ENCODE measurements around the gene MEIS2.

GRCh38 chr15:37138591-37139215, 38.4 kb upstream of the MEIS2 start:
- TF ChIP-seq CTCF (IDR thresholded peaks at IDR 0.05; ENCODE audit: insufficient read depth, low read length) (no peak), GABPA (IDR thresholded peaks at IDR 0.05; ENCODE audit: low read depth) (no peak), POLR2AphosphoS5 (IDR thresholded peaks at IDR 0.05; ENCODE audit: low read depth) (peak; percentile 35; the same call in 1 of the 2 replicates), REST (IDR thresholded peaks at IDR 0.05; ENCODE audit: insufficient replicate concordance, low read depth) (no peak)
